Smooth muscle cell (in vitro differentiated cells): ENCODE results near the gene PALLD. TPM values are rescaled to one million over a fixed set of nuclear protein-coding genes. Genes with fewer than 3 reads are reported as not detected.

ENCODE experiments used
- DNase-seq: peaks from one replicate; lab custom pipeline; 2025; ENCODE audit not compliant: unreplicated experiment; lab: John Stamatoyannopoulos, UW
- H2AFZ ChIP-seq: fragments of 200-600 bp; sonication (generic); 2 replicates; pipeline ENCODE4 v1.6.0; 2016; ENCODE audit warnings: antibody characterized with exemption, low read depth, mild to moderate bottlenecking
- H3F3A ChIP-seq: fragments of 200-600 bp; sonication (generic); 2 replicates; pipeline ENCODE4 v1.6.0; 2017; ENCODE audit warnings: antibody characterized with exemption, low read depth
- H3K27ac ChIP-seq: fragments of 200-600 bp; sonication (generic); 2 replicates; pipeline ENCODE4 v1.5.1; 2016; ENCODE audit warnings: low read depth, mild to moderate bottlenecking
- H3K27me3 ChIP-seq: fragments of 200-600 bp; sonication (generic); 2 replicates; pipeline ENCODE4 v1.6.1; 2016; ENCODE audit warnings: low read depth, mild to moderate bottlenecking
- H3K36me3 ChIP-seq: fragments of 200-600 bp; sonication (generic); 2 replicates; pipeline ENCODE4 v1.5.1; 2016; ENCODE audit warnings: low read depth
- H3K4me1 ChIP-seq: fragments of 200-600 bp; sonication (generic); 2 replicates; pipeline ENCODE4 v1.5.1; 2016; ENCODE audit warnings: low read depth
- H3K4me2 ChIP-seq: fragments of 200-600 bp; sonication (generic); 2 replicates; pipeline ENCODE4 v1.6.0; 2016; ENCODE audit warnings: mild to moderate bottlenecking
- H3K4me3 ChIP-seq: fragments of 200-600 bp; sonication (generic); 2 replicates; pipeline ENCODE4 v1.5.1; 2016; ENCODE audit warnings: mild to moderate bottlenecking
- H3K79me2 ChIP-seq: fragments of 200-600 bp; sonication (generic); 2 replicates; pipeline ENCODE4 v1.6.0; 2016; ENCODE audit warnings: low read depth, mild to moderate bottlenecking
- H3K9ac ChIP-seq: fragments of 200-600 bp; sonication (generic); 2 replicates; pipeline ENCODE4 v1.6.0; 2016; ENCODE audit warnings: low read depth
- H3K9me3 ChIP-seq: fragments of 200-600 bp; sonication (generic); replicated peaks from 2 replicates; pipeline ENCODE4 v1.5.1; 2016; ENCODE audit warnings: low read depth
- H4K20me1 ChIP-seq: fragments of 200-600 bp; sonication (generic); 2 replicates; pipeline ENCODE4 v1.6.0; 2016; ENCODE audit warnings: low read depth
- WGBS: methylation state at CpG from one replicate; pipeline ENCODE4 v1.1.7; 2016; ENCODE audit warnings: low lambda C conversion rate; 5-methylcytosine and 5-hydroxymethylcytosine counted together
- polyA plus RNA-seq: library from polyadenylated mRNA; unstranded; fragments of >200 nt; fragmentation: Nextera tagmentation; extraction: Ambion mirVana; gene quantifications from 2 replicates; pipeline ENCODE4 v1.2.1, GENCODE V29; 2016
- total RNA-seq: library from RNA; depleted of rRNA; stranded (reverse); fragments of >200 nt; gene quantifications from 2 replicates; pipeline ENCODE4 v1.2.3, GENCODE V29; 2014
- TF ChIP-seq, protein P1 (sequence below): fragments of 200-600 bp; sonication (generic); IDR thresholded peaks from 2 replicates; pipeline ENCODE4 v1.5.1; 2017; ENCODE audit warnings: borderline replicate concordance, mild to moderate bottlenecking, antibody characterized with exemption; ENCODE audit not compliant: insufficient read depth, poor library complexity, severe bottlenecking

PALLD gene
- total and polyA plus RNA-seq, 2 experiments from 2014 or later, result 354 to 415 TPM

DNA sequence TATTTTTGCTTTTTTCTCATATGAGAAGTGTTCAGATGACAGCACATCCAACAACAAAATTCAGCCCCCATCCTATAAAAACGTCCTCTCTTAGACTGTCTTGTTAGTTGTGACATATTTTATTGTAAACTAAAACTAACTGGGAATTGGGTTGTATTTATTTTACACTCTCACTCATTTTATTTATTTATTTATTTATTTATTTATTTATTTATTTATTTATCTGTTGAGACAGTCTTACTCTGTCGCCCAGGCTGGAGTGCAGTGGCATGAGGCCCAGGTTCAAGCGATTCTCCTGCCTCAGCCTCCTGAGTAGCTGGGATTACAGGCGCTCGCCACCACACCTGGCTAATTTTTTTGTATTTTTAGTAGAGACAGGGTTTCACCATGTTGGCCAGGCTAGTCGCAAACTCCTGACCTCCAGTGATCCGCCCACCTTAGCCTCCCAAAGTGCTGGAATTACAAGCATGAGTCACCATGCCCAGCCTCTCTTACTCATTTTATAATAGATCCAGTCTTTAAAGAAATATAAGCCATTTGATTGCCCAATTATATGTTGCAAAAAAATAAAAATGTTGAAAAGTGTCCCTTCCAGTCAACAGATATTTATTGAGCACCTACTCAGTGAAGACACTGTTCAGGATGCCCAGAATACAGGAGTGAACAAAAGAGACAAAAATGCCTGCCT lies 44.6 kb downstream of the PALLD start:
- TF ChIP-seq, protein P1, sequence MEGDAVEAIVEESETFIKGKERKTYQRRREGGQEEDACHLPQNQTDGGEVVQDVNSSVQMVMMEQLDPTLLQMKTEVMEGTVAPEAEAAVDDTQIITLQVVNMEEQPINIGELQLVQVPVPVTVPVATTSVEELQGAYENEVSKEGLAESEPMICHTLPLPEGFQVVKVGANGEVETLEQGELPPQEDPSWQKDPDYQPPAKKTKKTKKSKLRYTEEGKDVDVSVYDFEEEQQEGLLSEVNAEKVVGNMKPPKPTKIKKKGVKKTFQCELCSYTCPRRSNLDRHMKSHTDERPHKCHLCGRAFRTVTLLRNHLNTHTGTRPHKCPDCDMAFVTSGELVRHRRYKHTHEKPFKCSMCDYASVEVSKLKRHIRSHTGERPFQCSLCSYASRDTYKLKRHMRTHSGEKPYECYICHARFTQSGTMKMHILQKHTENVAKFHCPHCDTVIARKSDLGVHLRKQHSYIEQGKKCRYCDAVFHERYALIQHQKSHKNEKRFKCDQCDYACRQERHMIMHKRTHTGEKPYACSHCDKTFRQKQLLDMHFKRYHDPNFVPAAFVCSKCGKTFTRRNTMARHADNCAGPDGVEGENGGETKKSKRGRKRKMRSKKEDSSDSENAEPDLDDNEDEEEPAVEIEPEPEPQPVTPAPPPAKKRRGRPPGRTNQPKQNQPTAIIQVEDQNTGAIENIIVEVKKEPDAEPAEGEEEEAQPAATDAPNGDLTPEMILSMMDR, result no peak
- no peak for DNase-seq
- peak overlapping the region; percentile 84 for H3K4me2 ChIP-seq

DNA sequence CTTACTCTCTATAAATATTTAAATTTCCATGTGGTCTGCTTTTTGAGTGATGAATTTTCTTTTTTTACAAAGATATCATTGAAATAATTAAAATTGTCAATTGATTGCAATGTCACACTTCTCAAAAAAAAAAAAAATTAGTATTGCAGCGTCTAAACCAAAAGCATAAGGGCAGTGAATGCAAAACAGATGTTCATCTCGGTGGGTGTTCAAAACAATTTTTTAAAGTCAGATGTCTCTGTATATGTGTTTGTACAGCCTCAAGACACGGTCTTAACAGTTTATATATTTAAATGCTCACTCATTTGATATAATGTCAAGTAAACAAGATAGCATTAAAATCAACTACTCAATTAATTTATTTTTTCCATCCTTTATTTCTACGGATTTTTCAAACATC lies 52.3 kb downstream of the PALLD start:
- Histone ChIP-seq H3K4me2 (peak overlapping the region; percentile 73), H3K27ac (peak overlapping the region; percentile 74), H4K20me1 (no peaks in the 10 kb centered on the region), H3K4me3 (no peak overlapping the region), H2AFZ (no peak overlapping the region), H3K79me2 (no peaks in the 10 kb centered on the region), H3K9ac (no peak overlapping the region), H3K9me3 (no peaks in the 10 kb centered on the region), H3K36me3 (no peaks in the 10 kb centered on the region), H3K4me1 (peaks cover 19% of the 10 kb centered on the region), H3F3A (peaks cover 10% of the 10 kb centered on the region), H3K27me3 (no peaks in the 10 kb centered on the region)
- no peak for DNase-seq
- TF ChIP-seq, protein P1, result no peak
- WGBS, result 46% methylated on average over 4 of the region's 4 CpGs

More for the DNA sequence above, 44.6 kb downstream of the PALLD start:
- Histone ChIP-seq H4K20me1 (no peaks in the 10 kb centered on the region), H3K36me3 (no peaks in the 10 kb centered on the region), H3K27me3 (no peaks in the 10 kb centered on the region), H3K4me3 (no peak overlapping the region), H3K9me3 (no peaks in the 10 kb centered on the region), H3F3A (peaks cover 10% of the 10 kb centered on the region), H3K79me2 (no peaks in the 10 kb centered on the region), H3K9ac (peak overlapping the region; percentile 75), H3K27ac (peak overlapping the region; percentile 94), H2AFZ (no peak overlapping the region), H3K4me1 (peaks cover 22% of the 10 kb centered on the region)
- WGBS, result 71% methylated on average over 7 of the region's 7 CpGs

DNA sequence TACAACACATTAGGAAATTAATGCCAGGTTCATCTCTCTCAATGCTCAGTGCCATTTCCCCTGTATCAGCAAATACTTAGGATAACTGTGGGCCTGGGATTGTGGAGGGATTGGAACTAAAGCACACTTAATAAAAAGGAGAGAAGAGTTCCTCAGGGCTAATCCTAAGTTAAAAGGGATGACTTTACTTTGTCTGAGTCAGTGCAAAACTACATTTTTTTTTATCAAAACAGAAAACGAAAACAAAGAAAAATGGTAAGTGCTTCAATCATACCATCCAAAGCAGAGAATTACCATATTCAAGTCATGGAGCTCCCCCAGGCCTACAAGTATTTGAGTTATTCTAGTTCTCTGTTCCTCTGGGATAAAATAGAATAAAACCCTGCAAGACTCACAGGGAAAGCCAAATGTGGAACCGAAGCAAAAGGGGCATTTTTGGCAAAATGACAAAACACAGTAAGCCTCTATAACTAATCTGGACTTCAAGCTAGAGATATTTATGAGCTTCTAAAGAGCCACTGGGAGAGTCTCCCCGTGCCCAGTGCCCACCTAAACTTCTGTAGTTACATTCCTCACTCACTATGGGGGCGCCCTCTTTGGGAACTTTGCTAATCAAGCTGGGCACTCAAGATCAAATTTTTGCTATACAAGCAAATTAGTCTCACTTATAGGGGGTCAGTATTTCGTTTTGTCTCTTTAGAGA lies 53.4 kb downstream of the PALLD start:
- Histone ChIP-seq H3K4me3 (peak overlapping the region; percentile 2), H3K9ac (peak overlapping the region; percentile 16), H3K27ac (peak overlapping the region; percentile 74), H3K36me3 (no peaks in the 10 kb centered on the region), H3K9me3 (no peaks in the 10 kb centered on the region), H3K4me1 (peaks cover 19% of the 10 kb centered on the region), H4K20me1 (no peaks in the 10 kb centered on the region), H3K79me2 (no peaks in the 10 kb centered on the region), H3F3A (peaks cover 10% of the 10 kb centered on the region), H2AFZ (peak overlapping the region; percentile 6), H3K4me2 (peak overlapping the region; percentile 73), H3K27me3 (no peaks in the 10 kb centered on the region)
- TF ChIP-seq, protein P1, result no peak
- whole genome bisulfite sequencing, result 45% methylated on average over 5 of the region's 5 CpGs
- DNase-seq, result no peak
